GM21737 (cell line): Measurements from ENCODE around the gene NEMF.
"Not testable (repeated sequence)": the region's sequence is repeated elsewhere in the genome, so short reads cannot be mapped to it uniquely, and the experiment has no call there.

Experiments
- ATAC-seq: cut with Tn5 transposase; IDR thresholded peaks from one replicate; pipeline ENCODE4 v1.9.1; 2021; ENCODE audit warnings: mild to moderate bottlenecking, moderate library complexity; ENCODE audit not compliant: unreplicated experiment

The NEMF gene, protein sequence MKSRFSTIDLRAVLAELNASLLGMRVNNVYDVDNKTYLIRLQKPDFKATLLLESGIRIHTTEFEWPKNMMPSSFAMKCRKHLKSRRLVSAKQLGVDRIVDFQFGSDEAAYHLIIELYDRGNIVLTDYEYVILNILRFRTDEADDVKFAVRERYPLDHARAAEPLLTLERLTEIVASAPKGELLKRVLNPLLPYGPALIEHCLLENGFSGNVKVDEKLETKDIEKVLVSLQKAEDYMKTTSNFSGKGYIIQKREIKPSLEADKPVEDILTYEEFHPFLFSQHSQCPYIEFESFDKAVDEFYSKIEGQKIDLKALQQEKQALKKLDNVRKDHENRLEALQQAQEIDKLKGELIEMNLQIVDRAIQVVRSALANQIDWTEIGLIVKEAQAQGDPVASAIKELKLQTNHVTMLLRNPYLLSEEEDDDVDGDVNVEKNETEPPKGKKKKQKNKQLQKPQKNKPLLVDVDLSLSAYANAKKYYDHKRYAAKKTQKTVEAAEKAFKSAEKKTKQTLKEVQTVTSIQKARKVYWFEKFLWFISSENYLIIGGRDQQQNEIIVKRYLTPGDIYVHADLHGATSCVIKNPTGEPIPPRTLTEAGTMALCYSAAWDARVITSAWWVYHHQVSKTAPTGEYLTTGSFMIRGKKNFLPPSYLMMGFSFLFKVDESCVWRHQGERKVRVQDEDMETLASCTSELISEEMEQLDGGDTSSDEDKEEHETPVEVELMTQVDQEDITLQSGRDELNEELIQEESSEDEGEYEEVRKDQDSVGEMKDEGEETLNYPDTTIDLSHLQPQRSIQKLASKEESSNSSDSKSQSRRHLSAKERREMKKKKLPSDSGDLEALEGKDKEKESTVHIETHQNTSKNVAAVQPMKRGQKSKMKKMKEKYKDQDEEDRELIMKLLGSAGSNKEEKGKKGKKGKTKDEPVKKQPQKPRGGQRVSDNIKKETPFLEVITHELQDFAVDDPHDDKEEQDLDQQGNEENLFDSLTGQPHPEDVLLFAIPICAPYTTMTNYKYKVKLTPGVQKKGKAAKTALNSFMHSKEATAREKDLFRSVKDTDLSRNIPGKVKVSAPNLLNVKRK

DNA sequence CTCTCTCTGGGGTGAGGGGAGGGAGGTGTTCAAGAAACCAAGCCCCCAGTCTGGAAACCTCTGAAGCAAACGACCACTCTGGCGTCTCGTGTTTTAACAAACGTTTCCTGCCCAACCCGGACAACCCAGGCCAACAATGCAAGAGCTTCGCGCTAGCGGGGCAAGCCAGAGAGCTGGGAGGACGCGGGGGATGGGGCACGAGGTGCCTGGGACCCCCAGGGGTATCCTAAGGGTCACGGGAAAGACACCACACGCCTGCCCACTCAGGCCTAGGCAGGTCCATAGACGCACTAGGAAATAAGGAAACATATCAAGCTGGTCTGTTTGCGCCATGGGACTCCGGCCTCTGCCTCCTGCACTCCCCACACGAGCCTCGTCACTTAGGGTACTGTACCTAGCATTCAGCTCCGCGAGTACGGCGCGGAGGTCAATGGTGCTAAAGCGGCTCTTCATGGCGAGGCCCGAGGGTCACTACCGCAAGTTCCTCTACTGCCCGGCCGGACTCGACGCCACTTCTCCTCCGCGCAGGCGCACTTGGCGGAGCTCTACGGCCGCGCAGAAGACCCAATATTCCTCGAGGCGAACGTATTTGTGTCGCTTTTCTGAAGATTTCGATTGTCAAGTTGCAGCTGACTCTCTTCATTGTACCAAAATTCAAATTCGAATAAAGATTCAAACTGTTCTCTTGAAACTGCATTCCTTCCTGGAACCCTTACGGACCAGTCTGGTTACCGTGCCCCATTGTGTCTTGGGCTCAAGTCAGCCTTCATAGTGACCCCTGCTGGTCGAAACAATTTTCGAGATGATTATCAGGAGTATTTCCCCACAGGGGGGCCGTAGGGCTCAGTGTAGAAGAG lies at the start of gene NEMF:
Gene NEMF (minus strand): TSS at position 488 of the 857 bp plus-strand sequence. CDS start 35 bp downstream, at position 453.
- peak; percentile 73 for ATAC-seq

DNA sequence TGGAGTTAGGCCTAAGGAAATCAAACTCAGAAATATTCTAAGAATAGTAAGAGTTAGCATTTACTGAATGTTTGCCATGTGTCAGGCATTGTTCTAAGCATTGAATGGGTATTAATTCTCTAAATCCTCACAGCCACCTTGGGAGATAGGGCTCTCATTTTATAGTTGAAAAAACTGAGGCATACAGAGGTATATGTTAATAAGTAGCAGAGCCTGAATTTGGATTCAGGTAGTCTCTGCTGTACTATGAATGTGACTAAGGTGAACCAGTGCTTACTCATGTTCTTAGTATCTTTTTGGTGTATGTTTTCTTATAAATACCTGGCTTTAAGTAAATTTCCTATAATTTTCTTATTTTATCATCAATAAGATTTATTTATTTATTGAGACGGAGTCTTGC lies 48.4 kb upstream of the NEMF start:
- ATAC-seq: no peak

GRCh38 chr14:49898485-49898884 lies 45.9 kb upstream of the NEMF start:
- ATAC-seq: no peak

DNA sequence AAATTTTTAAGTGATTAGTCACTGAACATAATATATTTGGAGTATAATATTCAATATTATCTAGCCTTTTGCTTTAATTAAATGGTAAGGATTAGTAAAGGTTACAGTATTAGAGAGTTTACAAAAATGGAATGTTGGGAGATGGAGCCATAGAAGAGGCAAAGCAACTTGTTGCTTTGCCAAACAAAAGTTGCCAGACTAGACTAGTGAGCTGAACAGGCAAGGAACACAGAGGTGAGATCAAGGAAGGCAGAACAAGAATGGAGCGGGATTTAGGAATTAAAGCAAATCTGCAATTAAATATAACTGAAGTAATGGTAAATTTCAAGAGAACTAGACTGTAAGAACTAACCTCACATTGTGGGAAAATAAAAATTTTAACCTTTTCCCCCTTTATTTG lies 45.4 kb upstream of the NEMF start:
- no peak for ATAC-seq

DNA sequence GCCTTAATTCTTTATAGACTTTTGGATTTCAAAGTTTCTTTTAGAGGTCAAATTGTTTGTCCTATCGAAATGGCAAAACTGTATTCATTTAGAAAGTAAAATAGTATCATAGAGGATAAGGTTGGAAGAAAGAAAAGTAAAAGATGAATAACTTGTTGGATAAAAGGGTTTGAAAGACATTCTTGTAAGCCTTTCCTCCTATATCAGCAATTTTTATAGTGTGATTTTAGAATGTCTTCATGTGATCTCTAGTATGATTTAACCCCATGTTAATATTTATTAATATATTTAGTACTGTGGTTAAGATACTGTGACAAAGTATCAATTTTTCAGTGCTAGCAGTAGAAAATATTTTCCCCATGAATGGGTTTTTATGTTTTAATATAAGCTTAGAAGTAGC lies 44.8 kb upstream of the NEMF start:
- ATAC-seq: no peak

- ATAC-seq: no peak
These were observed 44.4 kb upstream of the NEMF start for GRCh38 chr14:49896966-49897365.

DNA sequence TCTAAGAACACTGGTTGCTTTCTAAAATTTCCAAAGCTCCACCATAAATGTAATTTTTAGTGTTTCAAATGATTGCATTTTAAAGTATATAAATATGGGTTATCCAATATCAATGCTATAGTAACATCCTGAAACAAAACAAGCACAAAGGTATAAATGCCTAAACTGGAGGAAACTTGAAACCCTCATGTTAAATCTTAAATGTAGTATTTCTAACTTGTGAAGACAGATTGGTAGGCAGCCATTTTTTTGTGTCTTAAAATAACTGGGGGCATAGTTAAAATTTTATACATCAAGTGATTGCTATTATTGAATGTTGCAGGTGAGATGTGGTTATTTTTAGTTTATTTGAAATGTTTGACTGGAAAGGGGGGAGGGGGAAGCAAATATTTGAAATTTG lies 43.7 kb upstream of the NEMF start:
- ATAC-seq: not testable (repeated sequence)

DNA sequence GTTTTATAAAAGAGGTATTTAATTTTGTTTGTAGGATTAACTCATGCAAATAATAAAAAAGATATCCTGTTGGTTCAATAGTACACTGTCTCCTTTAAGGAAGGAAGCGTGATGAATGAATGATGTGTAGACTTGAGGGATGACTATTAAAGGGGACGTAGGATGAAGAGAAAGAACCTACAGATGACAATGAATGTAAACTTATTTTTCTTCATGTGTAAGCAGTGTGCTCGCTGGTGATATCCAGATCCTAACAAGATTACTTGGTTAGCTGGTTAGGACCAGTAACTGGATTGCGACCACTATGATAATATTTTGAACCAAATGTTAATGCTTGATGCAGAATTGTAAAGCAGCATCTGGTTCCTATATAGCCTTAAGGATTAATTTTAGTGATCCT lies 42.9 kb upstream of the NEMF start:
- ATAC-seq: no peak

- not testable (repeated sequence) for ATAC-seq
These were observed 41.9 kb upstream of the NEMF start for GRCh38 chr14:49894214-49895107.

DNA sequence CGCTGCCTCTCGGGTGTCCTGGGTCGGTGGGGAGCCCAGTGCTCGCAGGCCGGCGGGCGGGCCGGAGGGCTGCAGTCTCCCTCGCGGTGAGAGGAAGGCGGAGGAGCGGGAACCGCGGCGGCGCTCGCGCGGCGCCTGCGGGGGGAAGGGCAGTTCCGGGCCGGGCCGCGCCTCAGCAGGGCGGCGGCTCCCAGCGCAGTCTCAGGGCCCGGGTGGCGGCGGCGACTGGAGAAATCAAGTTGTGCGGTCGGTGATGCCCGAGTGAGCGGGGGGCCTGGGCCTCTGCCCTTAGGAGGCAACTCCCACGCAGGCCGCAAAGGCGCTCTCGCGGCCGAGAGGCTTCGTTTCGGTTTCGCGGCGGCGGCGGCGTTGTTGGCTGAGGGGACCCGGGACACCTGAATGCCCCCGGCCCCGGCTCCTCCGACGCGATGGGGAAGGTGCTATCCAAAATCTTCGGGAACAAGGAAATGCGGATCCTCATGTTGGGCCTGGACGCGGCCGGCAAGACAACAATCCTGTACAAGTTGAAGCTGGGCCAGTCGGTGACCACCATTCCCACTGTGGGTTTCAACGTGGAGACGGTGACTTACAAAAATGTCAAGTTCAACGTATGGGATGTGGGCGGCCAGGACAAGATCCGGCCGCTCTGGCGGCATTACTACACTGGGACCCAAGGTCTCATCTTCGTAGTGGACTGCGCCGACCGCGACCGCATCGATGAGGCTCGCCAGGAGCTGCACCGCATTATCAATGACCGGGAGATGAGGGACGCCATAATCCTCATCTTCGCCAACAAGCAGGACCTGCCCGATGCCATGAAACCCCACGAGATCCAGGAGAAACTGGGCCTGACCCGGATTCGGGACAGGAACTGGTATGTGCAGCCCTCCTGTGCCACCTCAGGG lies 41.0 kb upstream of the NEMF start:
- peak; percentile 35 for ATAC-seq

DNA sequence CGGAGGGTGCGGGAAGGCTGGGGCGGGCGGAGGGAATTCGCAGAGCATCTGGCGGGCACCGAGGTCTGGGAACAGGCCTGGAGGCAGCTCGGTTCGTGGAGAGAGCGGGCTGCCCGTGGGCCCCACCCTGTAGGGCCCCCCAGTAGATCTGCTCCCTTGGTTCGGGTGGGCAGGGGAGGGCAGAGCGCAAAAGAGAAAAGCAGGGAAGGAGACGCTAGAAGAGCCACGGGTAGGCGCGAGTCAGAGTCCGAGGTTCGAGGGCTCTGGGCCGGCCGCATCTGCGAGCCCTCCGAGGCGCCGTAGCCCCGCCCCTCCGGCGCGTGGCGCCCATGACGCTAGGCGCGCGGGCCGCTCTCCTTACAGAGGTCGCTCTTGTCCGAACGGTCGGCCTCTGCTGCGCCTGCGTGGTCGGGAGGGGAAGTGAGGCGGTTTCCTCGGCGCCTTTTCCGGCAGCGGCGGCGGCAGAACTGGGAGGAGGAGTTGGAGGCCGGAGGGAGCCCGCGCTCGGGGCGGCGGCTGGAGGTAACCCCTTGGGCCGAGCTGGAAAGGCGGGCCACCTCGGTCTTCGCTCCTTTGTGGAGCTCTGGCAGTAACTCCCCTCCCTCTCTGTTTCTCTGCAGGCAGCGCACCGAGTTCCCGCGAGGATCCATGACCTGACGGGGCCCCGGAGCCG lies 40.2 kb upstream of the NEMF start, which contains the start of gene ARF6:
Gene ARF6 (plus strand): TSS at position 447 of the 673 bp plus-strand sequence. CDS start 655 bp downstream, outside the sequence.
- ATAC-seq: peak; percentile 82

- peak; percentile 25 for ATAC-seq
These were observed 39.7 kb upstream of the NEMF start for GRCh38 chr14:49892301-49892635.

DNA sequence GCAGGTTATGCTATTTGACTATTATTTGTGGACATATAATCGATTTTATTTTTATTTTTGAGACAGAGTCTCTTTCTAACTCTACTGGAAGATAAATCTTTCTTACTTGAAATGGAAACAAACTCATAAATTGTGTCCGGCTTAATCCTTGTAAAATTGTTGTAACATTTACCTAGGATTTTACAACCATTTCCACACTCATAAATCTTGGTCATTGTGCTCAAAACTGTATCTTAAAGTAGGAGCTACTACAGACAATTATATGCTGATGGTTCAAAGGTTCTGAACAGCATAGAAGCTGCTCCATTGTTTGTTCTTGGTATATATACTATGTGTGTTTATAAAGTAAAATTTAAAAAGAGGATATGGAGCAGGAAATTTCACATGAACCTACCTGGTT lies 35.7 kb upstream of the NEMF start:
- no peak for ATAC-seq

DNA sequence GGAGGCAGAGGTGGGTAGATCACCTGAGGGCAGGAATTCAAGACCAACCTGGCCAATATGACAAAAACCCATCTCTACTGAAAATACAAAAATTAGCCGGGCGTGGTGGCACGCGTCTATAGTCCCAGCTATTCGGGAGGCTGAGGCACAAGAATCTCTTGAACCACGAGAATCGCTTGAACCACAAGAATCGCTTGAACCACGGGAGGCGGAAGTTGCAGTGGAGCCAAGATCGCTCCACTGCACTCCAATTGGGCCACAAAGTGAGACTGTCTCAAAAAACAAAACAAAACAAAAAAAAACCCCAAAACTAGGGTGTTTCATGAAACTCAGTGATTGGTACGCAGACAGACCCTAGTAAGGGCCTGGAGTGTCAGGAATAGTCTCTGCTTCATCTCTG lies 33.9 kb upstream of the NEMF start:
- ATAC-seq: no peak

DNA sequence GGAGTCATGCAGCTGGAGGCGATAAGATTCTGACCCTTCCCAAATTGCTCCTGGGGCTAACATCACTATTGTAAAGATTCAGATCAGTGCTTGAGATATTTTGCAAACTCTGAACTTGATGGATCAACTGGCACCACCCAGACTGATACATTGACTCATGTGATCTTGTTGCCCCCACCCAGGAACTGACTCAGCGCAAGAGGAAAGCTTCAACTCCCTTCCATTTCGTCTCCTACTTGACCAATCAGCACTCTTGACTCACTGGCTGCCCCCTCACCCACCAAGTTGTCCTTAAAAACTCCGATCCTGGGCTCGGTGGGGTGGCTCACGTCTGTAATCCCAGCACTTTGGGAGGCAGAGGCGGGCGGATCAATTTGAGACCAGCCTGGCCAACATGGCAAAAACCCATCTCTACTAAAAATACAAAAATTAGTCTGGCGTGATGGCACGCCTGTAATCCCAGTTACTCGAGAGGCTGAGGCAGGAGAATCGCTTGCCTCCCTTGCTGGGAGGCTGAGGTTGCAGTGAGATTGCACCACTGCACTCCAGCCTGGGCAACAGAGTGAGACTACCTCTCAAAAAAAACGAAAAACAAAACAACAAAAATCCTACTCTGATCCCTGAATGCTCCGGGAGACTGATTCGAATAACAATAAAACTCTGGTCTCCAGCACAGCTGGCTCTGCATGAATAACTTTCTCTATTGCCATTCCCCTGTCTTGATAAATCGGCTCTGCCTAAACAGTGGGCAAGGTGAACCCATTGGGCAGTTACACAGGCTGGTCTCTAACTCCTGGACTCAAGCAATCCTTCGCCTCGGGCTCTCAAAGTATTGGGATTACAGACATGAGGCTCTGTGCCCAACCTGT lies 30.5 kb upstream of the NEMF start:
- ATAC-seq: no peak

GRCh38 chr14:49881350-49882001 lies 28.9 kb upstream of the NEMF start:
- ATAC-seq: no peak
